ENCODE results near the gene LRP1. TPM values are rescaled to one million over a fixed set of nuclear protein-coding genes. Genes with fewer than 3 reads are reported as not detected.

LRP1 gene
- total and polyA plus RNA-seq, 2 of the 13 experiments (the other 11 are each of a cell fraction or from before 2014, with no cell fraction given): 14.7 to 30.8 TPM

DNA sequence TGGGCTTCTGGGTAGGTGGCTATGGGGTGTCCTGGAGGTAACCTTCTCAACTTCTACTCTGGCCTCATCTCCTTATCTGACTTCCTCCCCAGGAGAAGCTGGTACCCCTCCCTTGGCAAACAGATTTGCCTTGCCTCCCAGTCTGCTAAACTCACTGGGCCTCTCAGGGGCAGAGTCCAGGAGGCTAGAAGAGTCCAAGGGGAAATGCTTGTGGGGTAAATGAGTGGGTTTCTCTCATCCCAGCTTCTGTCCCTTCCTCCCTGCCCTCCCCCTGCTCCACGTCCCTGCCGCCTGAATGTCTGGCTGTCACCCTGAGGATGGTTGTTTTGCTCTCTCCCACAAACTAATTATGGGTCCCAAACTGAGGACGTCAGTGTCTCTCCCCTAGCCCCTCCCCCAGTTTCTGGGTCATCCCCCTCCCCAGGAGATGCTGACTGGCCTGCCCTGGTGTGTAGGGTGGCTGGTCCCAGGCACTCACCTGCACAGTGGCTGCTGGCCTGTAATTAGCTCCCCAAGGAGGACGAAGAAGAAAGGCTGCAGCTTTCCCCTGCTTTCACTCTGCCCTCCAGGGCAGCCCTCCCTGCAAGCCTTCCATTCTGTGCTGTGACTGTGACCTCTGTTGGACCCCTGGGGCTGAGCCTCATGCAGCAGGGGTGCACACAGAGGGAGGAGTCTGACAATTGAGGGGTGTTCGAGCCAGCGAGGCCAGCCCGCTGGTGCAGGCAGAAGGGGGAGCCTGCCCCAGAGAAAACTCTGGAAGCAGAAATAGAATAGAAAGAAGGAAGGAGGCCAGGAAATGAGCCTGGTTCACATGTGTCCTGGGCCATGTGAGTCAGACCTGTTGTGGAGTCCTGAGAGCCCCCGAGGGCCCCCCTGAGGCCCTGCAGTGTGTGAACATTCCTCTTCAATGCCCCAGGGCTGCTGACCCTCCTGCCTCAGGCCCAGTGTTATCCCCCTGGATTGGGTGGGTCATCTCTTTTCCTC, 19.0 kb downstream of the LRP1 start, which contains the start of gene LRP1-AS (continued):
- TF ChIP-seq, protein P1, sequence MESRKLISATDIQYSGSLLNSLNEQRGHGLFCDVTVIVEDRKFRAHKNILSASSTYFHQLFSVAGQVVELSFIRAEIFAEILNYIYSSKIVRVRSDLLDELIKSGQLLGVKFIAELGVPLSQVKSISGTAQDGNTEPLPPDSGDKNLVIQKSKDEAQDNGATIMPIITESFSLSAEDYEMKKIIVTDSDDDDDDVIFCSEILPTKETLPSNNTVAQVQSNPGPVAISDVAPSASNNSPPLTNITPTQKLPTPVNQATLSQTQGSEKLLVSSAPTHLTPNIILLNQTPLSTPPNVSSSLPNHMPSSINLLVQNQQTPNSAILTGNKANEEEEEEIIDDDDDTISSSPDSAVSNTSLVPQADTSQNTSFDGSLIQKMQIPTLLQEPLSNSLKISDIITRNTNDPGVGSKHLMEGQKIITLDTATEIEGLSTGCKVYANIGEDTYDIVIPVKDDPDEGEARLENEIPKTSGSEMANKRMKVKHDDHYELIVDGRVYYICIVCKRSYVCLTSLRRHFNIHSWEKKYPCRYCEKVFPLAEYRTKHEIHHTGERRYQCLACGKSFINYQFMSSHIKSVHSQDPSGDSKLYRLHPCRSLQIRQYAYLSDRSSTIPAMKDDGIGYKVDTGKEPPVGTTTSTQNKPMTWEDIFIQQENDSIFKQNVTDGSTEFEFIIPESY (CRISPR knock-in tag; IDR thresholded peaks at IDR 0.05): peak; percentile 50; the same call in 1 of the 2 replicates
- no peak for TF ChIP-seq ZNF292 (CRISPR knock-in tag; IDR thresholded peaks at IDR 0.05; ENCODE audit: borderline replicate concordance, low read depth)
- TF ChIP-seq SALL2 (CRISPR knock-in tag; IDR thresholded peaks at IDR 0.05): no peak
- TF ChIP-seq RBFOX2 (IDR thresholded peaks at IDR 0.05; ENCODE audit: low read depth, low read length): no peak
- no peak for TF ChIP-seq ZNF670 (CRISPR knock-in tag; IDR thresholded peaks at IDR 0.05; ENCODE audit: borderline replicate concordance)
- TF ChIP-seq, protein P2, sequence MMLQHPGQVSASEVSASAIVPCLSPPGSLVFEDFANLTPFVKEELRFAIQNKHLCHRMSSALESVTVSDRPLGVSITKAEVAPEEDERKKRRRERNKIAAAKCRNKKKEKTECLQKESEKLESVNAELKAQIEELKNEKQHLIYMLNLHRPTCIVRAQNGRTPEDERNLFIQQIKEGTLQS (CRISPR knock-in tag; IDR thresholded peaks at IDR 0.05): no peak
- no peak for TF ChIP-seq HOXA5 (CRISPR knock-in tag; IDR thresholded peaks at IDR 0.05)
- TF ChIP-seq NAIF1 (CRISPR knock-in tag; IDR thresholded peaks at IDR 0.05; ENCODE audit: borderline replicate concordance): no peak

Measured in HepG2 (cell line).